Mesendoderm (in vitro differentiated cells): ENCODE measurements around the gene THAP7.

Experiments used
- DNase-seq: peaks from one replicate; pipeline ENCODE4 v3.0.0; 2013
- H2AK5ac ChIP-seq: 2 replicates; pipeline ENCODE4 v1.6.1; 2013; ENCODE audit warnings: low read length, inconsistent platforms
- H2BK120ac ChIP-seq: 2 replicates; pipeline ENCODE4 v1.6.1; 2013; ENCODE audit warnings: low read depth, mild to moderate bottlenecking, low read length, moderate library complexity, mixed read lengths
- H2BK15ac ChIP-seq: replicated peaks from 2 replicates; pipeline ENCODE4 v1.6.1; 2013; ENCODE audit warnings: low read depth, mild to moderate bottlenecking, moderate library complexity
- H2BK5ac ChIP-seq: 2 replicates; pipeline ENCODE4 v1.6.1; 2013; ENCODE audit warnings: low read length, inconsistent platforms
- H3K18ac ChIP-seq: 2 replicates; pipeline ENCODE4 v1.6.1; 2013; ENCODE audit warnings: mild to moderate bottlenecking, low read length, mixed read lengths
- H3K23ac ChIP-seq: one replicate; pipeline ENCODE4 v1.6.1; 2013; ENCODE audit warnings: low read length
- H3K27ac ChIP-seq: 2 replicates; pipeline ENCODE4 v1.5.1; 2013; ENCODE audit warnings: low read depth, mild to moderate bottlenecking, inconsistent platforms, low read length, moderate library complexity
- H3K27me3 ChIP-seq: 2 replicates; pipeline ENCODE4 v1.6.1; 2013; ENCODE audit warnings: low read length, control low read depth, mild to moderate bottlenecking, inconsistent platforms; ENCODE audit not compliant: insufficient read depth, poor library complexity
- H3K36me3 ChIP-seq: 2 replicates; pipeline ENCODE4 v1.6.1; 2013; ENCODE audit warnings: low read length, inconsistent platforms; ENCODE audit not compliant: control insufficient read depth, insufficient read depth
- H3K4ac ChIP-seq: one replicate; pipeline ENCODE4 v1.6.1; 2013; ENCODE audit warnings: low read depth, mild to moderate bottlenecking, low read length, moderate library complexity
- H3K4me1 ChIP-seq: 2 replicates; pipeline ENCODE4 v1.6.1; 2013; ENCODE audit warnings: low read depth, low read length, inconsistent platforms; ENCODE audit not compliant: control insufficient read depth
- H3K4me2 ChIP-seq: 2 replicates; pipeline ENCODE4 v1.6.1; 2013; ENCODE audit warnings: low read length
- H3K4me3 ChIP-seq: 2 replicates; pipeline ENCODE4 v1.5.1; 2013; ENCODE audit warnings: mild to moderate bottlenecking, low read length
- H3K56ac ChIP-seq: one replicate; pipeline ENCODE4 v1.6.1; 2013; ENCODE audit warnings: low read length
- H3K79me1 ChIP-seq: 2 replicates; pipeline ENCODE4 v1.6.1; 2013; ENCODE audit warnings: low read length, inconsistent platforms
- H3K79me2 ChIP-seq: 2 replicates; pipeline ENCODE4 v1.6.1; 2013; ENCODE audit warnings: mild to moderate bottlenecking, low read length; ENCODE audit not compliant: control insufficient read depth, insufficient read depth
- H3K9ac ChIP-seq: 2 replicates; pipeline ENCODE4 v1.6.1; 2013; ENCODE audit warnings: low read length, inconsistent platforms
- H4K5ac ChIP-seq: one replicate; pipeline ENCODE4 v1.6.1; 2013; ENCODE audit warnings: low read length
- H4K8ac ChIP-seq: one replicate; pipeline ENCODE4 v1.6.1; 2013; ENCODE audit warnings: low read depth, mild to moderate bottlenecking, control low read depth, low read length, moderate library complexity
- WGBS: extraction: QIAGEN DNeasy Blood & Tissue Kit; methylation state at CpG from one replicate; pipeline ENCODE4 v1.1.7; 2013; ENCODE audit warnings: low lambda C conversion rate, missing lambda C conversion rate; ENCODE audit not compliant: insufficient coverage; ENCODE audit errors: extremely low coverage; 5-methylcytosine and 5-hydroxymethylcytosine counted together

THAP7 gene

DNA sequence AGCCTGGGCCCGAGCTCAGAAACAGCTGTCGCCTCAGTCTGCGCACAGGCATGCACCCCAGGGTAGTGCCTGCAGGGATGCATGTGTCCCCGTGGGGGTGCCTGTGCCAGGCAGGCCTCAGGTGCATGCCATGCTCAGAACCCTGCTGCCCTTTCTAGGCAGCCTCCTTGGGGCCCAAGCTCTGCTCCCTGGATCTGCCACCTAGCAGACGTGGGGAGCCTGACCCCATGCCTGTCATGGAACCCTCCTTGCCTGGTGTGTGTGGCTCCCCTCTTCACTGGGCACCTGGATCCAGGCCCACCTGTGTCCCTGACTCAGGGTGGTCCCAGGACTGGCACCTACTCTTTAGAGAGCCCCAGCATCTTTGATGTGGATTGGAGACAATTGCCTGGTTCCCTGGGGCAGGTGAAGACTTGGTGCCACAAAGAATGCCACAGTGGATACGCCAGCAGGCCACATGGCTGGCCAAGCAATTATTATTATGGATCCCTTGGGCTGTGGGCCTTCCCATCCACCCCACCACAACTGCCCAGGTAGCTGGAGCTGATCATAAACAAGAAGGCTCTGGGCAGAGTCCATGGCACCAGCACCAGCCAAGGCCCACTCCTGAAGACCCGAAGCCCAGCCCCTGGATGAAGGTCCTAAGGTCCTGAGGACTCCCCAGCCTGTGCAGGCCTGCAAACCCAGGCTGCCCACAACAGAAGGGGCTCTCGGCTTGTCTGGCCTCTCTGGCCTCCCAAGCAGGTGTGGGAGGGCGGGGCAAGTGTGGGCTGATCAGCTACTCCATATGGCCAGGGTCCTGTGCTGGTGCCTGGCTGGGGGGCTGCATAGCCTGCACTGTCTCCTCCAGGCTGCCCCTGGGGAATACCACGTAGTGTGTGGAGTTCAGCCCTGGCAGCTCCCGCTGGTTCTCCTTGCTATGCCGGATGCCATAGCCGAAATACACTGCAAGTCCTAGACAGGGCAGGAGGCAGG is 26.6 kb upstream of the THAP7 start:
- Histone ChIP-seq H2BK120ac (no peak overlapping the region), H4K5ac (no peak overlapping the region), H2AK5ac (no peak overlapping the region)

DNA sequence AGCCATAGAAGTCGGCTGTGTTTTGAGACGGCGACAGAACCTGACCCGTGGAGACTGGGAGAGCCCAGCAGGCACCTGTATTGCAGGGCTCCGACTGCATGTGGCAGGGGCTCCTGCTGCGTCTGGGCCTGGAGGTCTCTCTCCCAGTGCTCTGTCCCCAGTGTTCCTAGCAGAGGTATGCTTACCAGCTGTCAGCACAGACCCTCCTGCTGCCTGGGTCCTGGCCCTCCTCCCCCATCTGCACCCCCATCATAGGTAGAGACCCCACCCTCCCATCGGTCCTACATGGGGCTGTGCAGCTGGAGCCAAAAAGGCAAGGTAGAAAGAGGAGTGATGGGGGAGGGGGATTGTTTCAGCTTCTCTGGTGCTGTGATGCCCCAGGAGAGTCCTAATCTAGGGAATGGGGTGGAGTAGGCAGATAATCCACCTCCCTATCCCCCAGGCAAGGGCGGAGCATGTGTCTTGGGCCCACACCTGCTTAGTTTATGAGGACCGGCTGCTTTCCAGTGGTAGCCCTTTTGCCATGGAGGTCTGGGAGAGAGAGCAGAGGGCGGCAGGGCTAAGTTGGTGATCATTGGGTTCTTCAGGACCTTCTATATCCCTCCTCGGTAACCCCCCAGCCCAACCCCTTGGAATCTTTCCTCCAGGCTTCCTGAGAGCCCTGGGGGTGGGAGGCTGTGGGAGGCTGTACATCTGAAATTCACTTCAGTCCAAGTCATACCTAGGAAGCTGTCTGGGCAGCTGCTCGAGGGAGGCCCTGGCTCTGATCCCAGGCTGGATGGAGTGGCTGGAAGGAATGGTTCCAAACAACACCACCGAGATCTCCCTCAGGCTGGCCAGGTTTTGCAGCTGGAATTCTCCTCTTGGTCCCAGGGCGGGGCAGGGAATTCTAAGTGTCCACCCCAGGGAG is 25.1 kb upstream of the THAP7 start:
- H3K18ac ChIP-seq = no peak overlapping the region
- H4K8ac ChIP-seq = no peak overlapping the region
- H2BK15ac ChIP-seq = no peak overlapping the region
- no peak overlapping the region for H3K56ac ChIP-seq
- H2BK5ac ChIP-seq = no peak overlapping the region
- H2AK5ac ChIP-seq = no peak overlapping the region
- no peaks in the 10 kb centered on the region for H3K36me3 ChIP-seq
- no peak overlapping the region for H3K9ac ChIP-seq
- no peaks in the 10 kb centered on the region for H3K27me3 ChIP-seq
- H3K4me1 ChIP-seq = no peaks in the 10 kb centered on the region
- H3K4me3 ChIP-seq = no peak overlapping the region
- no peaks in the 10 kb centered on the region for H3K79me2 ChIP-seq
- H4K5ac ChIP-seq = no peak overlapping the region
- H3K4ac ChIP-seq = no peak overlapping the region
- no CpG with 5 or more reads among the region's 14 CpGs for WGBS
- no peak for DNase-seq
- H3K27ac ChIP-seq = no peak overlapping the region
- no peaks in the 10 kb centered on the region for H3K79me1 ChIP-seq
- no peak overlapping the region for H2BK120ac ChIP-seq
- H3K4me2 ChIP-seq = no peak overlapping the region
- no peak overlapping the region for H3K23ac ChIP-seq

More for the DNA sequence above, 26.6 kb upstream of the THAP7 start:
- H2BK5ac ChIP-seq = no peak overlapping the region
- H3K4ac ChIP-seq = no peak overlapping the region
- no peak overlapping the region for H3K56ac ChIP-seq
- no peak overlapping the region for H2BK15ac ChIP-seq
- H3K79me2 ChIP-seq = no peaks in the 10 kb centered on the region
- H3K23ac ChIP-seq = no peak overlapping the region
- no peak overlapping the region for H3K27ac ChIP-seq
- no peak overlapping the region for H3K9ac ChIP-seq
- no peaks in the 10 kb centered on the region for H3K4me1 ChIP-seq
- no peak overlapping the region for H3K4me2 ChIP-seq
- H3K36me3 ChIP-seq = no peaks in the 10 kb centered on the region
- no peak overlapping the region for H4K8ac ChIP-seq
- no peak for DNase-seq
- H3K4me3 ChIP-seq = no peak overlapping the region
- no peak overlapping the region for H3K18ac ChIP-seq
- WGBS = no CpG with 5 or more reads among the region's 13 CpGs
- H3K27me3 ChIP-seq = no peaks in the 10 kb centered on the region
- no peaks in the 10 kb centered on the region for H3K79me1 ChIP-seq

DNA sequence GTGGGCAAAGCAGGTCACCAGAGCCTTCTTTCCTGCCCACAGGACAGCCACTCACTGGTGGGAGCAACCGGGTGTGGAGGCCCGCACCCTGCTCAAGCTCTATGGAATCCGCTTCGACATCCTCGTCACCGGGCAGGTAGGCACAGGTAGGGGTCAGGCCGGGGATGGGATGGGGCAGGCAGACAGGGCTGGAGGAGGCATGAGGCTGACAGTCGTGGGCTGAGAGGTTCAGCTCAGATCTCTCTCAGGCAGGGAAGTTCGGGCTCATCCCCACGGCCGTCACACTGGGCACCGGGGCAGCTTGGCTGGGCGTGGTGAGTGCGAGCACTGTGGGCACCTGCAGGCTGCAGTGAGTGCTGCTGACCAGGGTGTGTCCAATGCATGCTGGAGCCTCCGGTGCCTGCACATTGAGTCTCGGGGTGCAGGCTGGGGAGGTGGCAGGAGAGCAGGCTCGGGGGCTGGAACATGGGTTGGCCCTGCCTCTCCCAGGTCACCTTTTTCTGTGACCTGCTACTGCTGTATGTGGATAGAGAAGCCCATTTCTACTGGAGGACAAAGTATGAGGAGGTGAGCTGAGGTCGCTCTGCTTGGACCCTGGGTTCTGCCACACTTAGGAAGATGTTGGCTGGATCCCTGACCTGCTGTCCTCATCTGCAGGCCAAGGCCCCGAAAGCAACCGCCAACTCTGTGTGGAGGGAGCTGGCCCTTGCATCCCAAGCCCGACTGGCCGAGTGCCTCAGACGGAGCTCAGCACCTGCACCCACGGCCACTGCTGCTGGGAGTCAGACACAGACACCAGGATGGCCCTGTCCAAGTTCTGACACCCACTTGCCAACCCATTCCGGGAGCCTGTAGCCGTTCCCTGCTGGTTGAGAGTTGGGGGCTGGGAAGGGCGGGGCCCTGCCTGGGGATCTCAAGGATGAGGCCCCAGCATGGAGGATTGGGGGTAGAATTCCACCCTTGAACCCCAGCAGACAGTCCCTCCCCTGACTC is 24.1 kb upstream of the THAP7 start:
- no peak overlapping the region for H2BK5ac ChIP-seq
- H3K27me3 ChIP-seq = no peaks in the 10 kb centered on the region
- no peak overlapping the region for H3K27ac ChIP-seq
- no peaks in the 10 kb centered on the region for H3K36me3 ChIP-seq
- no peaks in the 10 kb centered on the region for H3K4me1 ChIP-seq
- no peak overlapping the region for H3K4me2 ChIP-seq
- WGBS = no CpG with 5 or more reads among the region's 27 CpGs
- H4K8ac ChIP-seq = no peak overlapping the region
- no peak overlapping the region for H3K4ac ChIP-seq
- no peak overlapping the region for H2AK5ac ChIP-seq
- no peak overlapping the region for H3K56ac ChIP-seq
- H3K9ac ChIP-seq = no peak overlapping the region
- H2BK120ac ChIP-seq = no peak overlapping the region
- H2BK15ac ChIP-seq = no peak overlapping the region
- no peaks in the 10 kb centered on the region for H3K79me2 ChIP-seq
- H3K18ac ChIP-seq = no peak overlapping the region
- H3K4me3 ChIP-seq = no peak overlapping the region
- no peaks in the 10 kb centered on the region for H3K79me1 ChIP-seq
- H4K5ac ChIP-seq = no peak overlapping the region
- no peak for DNase-seq
- H3K23ac ChIP-seq = no peak overlapping the region

DNA sequence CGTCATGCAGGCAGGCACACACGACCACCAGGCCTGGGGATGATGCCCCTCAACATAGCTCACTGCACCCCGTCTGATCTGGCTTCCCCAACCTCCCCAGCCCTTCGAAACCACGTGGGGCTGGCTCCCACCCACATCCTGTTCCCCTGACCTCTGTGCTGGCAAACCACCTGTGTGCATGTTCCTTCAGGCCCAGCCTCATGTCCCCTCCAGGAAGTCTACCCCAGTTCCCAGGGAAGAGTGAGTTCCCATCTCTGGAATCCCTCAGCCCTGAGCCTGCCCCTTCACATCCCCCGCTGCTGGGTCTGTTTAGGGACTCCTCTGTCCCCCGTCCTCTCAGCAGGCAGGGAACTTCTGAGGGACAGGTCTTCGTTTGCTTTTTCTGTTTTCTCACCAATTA is 23.3 kb upstream of the THAP7 start:
- H3K23ac ChIP-seq = no peak overlapping the region
- H3K27me3 ChIP-seq = no peaks in the 10 kb centered on the region
- H3K36me3 ChIP-seq = no peaks in the 10 kb centered on the region
- no peak overlapping the region for H3K56ac ChIP-seq
- H4K8ac ChIP-seq = no peak overlapping the region
- H3K79me1 ChIP-seq = no peaks in the 10 kb centered on the region
- no peak overlapping the region for H2BK15ac ChIP-seq
- no peak overlapping the region for H3K18ac ChIP-seq
- H3K4me2 ChIP-seq = no peak overlapping the region
- H3K4ac ChIP-seq = no peak overlapping the region
- H2BK120ac ChIP-seq = no peak overlapping the region
- H3K4me1 ChIP-seq = no peaks in the 10 kb centered on the region
- H3K27ac ChIP-seq = no peak overlapping the region
- no peak overlapping the region for H3K9ac ChIP-seq
- DNase-seq = no peak
- no peak overlapping the region for H2BK5ac ChIP-seq
- no peak overlapping the region for H4K5ac ChIP-seq
- H2AK5ac ChIP-seq = no peak overlapping the region
- H3K79me2 ChIP-seq = no peaks in the 10 kb centered on the region
- H3K4me3 ChIP-seq = no peak overlapping the region
- no CpG with 5 or more reads among the region's 8 CpGs for WGBS

DNA sequence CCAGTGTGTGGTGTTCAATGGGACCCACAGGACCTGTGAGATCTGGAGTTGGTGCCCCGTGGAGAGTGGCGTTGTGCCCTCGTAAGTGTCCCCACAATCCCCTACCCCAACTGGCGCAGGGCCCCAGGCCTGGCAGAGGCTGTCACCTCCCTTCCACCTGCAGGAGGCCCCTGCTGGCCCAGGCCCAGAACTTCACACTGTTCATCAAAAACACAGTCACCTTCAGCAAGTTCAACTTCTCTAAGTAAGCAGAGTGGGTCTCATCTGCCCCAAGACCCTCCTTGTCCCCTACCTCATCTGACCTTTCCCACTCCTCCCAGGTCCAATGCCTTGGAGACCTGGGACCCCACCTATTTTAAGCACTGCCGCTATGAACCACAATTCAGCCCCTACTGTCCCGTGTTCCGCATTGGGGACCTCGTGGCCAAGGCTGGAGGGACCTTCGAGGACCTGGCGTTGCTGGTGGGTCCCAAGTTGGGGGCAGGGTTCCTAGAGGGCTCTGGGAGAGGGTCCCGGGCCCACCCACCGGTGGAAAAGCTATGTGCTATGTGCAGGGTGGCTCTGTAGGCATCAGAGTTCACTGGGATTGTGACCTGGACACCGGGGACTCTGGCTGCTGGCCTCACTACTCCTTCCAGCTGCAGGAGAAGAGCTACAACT is 21.2 kb upstream of the THAP7 start:
- WGBS = no CpG with 5 or more reads among the region's 13 CpGs
- H3K9ac ChIP-seq = no peak overlapping the region
- no peaks in the 10 kb centered on the region for H3K4me1 ChIP-seq
- no peak overlapping the region for H3K18ac ChIP-seq
- no peak overlapping the region for H2BK15ac ChIP-seq
- H2BK120ac ChIP-seq = no peak overlapping the region
- H3K79me2 ChIP-seq = no peaks in the 10 kb centered on the region
- H4K5ac ChIP-seq = no peak overlapping the region
- H3K4me2 ChIP-seq = no peak overlapping the region
- H3K56ac ChIP-seq = no peak overlapping the region
- DNase-seq = no peak
- no peak overlapping the region for H4K8ac ChIP-seq
- no peak overlapping the region for H2BK5ac ChIP-seq
- H2AK5ac ChIP-seq = no peak overlapping the region
- no peak overlapping the region for H3K27ac ChIP-seq
- H3K4ac ChIP-seq = no peak overlapping the region
- H3K23ac ChIP-seq = no peak overlapping the region
- H3K79me1 ChIP-seq = no peaks in the 10 kb centered on the region
- H3K36me3 ChIP-seq = no peaks in the 10 kb centered on the region
- H3K27me3 ChIP-seq = no peaks in the 10 kb centered on the region
- no peak overlapping the region for H3K4me3 ChIP-seq
